ENCODE measurements around the gene MGAT1. TPM values are rescaled to one million over a fixed set of nuclear protein-coding genes. Genes with fewer than 3 reads are reported as not detected.

Gene MGAT1
- total RNA-seq, 2 experiments from 2014 or later, result 161 to 171 TPM

GRCh38 chr5:180736536-180736935, 66.1 kb downstream of the MGAT1 start:
- intact Hi-C loops (cut with micrococcal nuclease), result no loop called here
- peaks cover 2% of the 10 kb centered on the region for H3K4me1 Mint-ChIP-seq (ENCODE audit: low read depth)
- no peak overlapping the region for H3K27ac Mint-ChIP-seq
- H3K9me3 Mint-ChIP-seq, result no peaks in the 10 kb centered on the region
- DNase-seq, result no peak
- ATAC-seq, result no peak
- H3K36me3 Mint-ChIP-seq (ENCODE audit: low read depth), result no peaks in the 10 kb centered on the region
- ChIA-PET CTCF (interaction anchor here (1.3 kb wide), 1 partner anchor 12 kb away, joined by 3 read pairs; no protein-coding TSS in a partner anchor), POLR2A (no interaction called here)
- H3K27me3 Mint-ChIP-seq, result peaks cover 6% of the 10 kb centered on the region
- no peak for TF ChIP-seq CTCF (IDR thresholded peaks at IDR 0.05)
- H3K4me3 Mint-ChIP-seq, result no peak overlapping the region

Other genes starting within 250 kb of the MGAT1 start
- gene SCGB3A1, start 211.3 kb downstream of the MGAT1 start, total RNA-seq, result not detected
- gene FLT4, start 153.2 kb downstream of the MGAT1 start, total RNA-seq, result 1 to 10 TPM; 3.3 to 4.4 TPM
- not detected for gene OR2Y1, start 62.7 kb downstream of the MGAT1 start, total RNA-seq
- gene ZFP62, start 58.5 kb upstream of the MGAT1 start, total RNA-seq, result 10 to 100 TPM; 22.2 to 22.6 TPM
- gene BTNL8, start 96.4 kb upstream of the MGAT1 start, total RNA-seq, result not detected
- not detected for gene BTNL3, start 186.0 kb upstream of the MGAT1 start, total RNA-seq
- not detected for gene BTNL9, start 237.5 kb upstream of the MGAT1 start, total RNA-seq

Data from activated CD8-positive, alpha-beta T cell treated with anti-CD3 and anti-CD28 coated beads for 36 hours (primary cell).